GM19463 (cell line): ENCODE measurements around the gene CLDN9.

Source experiments
- ATAC-seq: cut with Tn5 transposase; IDR thresholded peaks from one replicate; pipeline ENCODE4 v1.9.1; 2021; ENCODE audit warnings: mild to moderate bottlenecking, moderate library complexity; ENCODE audit not compliant: unreplicated experiment

CLDN9 gene

DNA sequence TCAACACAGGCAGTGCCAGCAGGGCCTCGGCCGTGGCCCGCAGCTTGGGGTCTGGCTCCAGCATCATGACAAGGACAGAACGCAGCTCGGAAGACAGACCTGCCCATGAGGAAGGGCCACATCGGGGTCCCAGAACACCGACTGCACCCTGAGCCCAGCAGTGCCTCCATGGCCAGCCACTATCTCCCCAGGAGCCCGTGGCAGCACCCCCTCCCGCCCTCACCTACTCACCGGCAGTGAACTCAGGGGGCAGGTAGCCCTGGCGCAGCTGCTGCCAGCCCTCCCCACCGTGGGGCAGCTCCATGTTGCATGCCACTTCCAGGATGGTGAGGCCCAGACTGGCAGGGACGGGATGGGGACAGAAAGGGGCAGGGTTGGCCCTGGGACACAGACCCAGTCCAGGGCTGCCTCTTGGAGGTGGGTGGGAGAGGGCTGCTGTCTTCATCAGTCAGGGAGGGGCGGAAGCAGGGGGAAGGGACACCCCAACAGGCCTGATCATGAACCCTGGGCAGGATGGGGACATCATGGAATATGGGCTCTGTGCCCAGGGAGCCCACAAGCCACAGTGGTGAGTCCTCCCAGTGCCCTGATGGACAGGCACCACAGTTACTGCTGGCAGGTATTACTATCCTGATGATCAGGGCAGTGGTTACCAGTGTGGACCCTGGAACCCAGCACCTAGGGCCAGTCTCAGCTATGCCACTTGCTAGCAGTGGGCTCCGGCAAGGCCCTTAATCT is 38.2 kb upstream of the CLDN9 start:
- no peak for ATAC-seq

DNA sequence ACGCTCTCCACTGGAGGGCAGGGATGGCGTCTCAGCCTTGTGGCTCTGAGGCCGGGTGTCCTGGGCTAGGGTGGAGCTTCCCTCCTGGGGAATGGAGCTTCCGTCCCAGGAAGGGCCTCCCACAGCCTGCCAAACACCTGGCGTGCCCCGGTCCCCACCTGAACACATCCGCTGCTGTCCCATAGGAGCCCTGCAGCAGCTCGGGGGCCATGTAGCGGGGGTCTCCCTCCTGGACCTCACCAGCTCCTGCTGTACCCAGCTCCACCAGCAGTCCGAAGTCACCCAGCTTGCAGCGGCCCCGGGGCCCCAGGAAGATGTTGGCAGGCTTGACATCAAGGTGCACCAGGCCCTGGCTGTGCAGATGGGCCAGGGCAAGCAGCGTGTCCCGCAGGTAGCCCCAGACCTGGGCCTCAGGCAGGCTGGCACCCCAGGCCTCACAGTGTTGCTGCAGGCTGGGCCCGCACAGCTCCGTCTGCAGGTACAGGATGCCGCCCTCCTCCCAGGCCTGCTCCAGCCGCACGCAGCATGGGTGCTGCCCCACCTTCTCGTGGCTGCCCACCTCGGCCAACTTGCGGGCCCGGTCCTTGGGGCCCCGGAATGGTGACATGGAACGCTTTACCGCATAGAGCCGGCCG is 37.4 kb upstream of the CLDN9 start:
- ATAC-seq: no peak

DNA sequence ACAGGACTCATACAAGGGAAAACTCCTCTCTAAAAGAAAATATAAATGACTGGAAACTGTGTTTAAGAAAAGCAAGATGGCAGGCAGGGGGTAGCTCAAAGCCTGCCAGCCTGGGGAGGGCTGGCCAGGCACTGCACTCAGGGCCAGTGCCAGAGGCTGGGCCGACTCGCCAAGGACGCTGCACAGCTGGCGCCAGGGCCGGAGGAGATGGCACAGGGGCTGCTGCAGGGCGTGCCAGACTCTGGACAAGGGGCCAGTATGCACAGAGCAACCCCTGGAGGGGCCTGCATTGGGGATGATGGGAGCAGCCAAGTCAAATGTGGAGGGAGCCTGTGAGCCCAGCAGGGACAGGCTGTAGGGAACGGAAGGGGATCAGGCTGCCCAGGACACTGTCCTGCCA is 36.5 kb upstream of the CLDN9 start:
- no peak for ATAC-seq

DNA sequence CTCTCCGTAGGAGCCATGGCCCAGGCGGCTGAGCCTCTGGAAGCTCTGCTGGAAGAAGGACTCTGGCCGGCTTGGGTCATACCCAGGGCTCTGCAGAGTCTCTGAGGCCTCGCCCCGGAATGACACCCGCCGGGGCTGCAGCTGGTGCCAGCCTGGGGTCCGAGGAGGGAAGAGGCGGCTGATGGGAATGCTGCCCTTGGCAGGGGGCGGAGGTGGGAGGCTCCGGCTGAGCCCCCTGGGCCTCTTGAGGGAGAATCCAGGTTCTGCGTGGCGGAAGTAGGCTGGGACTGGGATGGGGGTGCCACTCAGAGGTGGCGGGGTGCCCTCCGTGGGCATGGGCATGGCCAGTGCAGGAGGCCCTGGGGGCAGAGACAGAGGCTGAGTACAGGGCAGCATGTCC is 36.0 kb upstream of the CLDN9 start:
- no peak for ATAC-seq

DNA sequence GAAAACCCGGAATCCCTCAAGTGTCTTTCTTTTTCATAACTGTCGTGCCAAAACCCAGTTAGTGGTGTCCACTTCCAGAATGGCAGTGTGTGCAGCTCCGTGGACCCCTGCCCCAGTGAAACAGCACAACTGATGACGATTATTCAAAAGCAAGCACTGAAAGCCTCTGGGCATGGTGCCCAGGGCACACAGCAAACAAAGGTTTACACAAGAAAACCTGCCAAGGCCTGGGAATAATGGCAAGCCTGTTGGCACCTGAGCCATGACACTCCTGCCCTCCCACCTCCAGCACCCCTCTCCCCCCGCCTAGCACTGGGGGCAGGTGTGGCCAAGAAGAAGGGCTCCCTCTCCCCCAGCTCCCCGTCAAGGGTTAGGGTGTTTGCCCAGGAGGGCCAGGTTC is 35.3 kb upstream of the CLDN9 start:
- no peak for ATAC-seq

DNA sequence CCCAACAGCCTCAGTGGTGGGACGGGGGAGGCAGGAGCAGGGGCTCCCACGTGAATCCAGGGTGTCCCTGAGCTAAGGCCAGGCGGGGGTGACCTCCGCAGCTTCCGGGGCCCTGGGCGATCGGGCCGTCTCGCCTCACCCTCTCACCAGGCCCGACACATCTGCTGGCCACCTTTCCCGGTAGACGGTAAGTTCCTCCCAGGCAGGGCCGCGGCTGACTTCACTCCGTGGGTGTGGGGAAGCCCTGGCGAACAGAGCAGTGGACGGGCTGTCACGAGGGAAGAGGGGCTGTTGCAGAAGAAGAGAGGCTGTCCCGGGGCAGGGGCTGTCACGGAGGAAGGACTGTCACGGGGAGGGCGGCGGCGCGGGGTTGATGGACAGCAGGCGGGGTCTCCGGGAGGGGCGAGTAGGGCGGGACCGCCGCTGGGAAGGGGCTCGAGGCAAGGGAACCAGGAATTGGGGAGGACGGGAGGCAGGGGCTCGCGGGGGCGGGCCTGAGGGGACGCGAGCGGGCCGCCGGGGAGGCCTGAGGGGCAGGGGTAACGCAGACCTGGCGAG is 33.0 kb upstream of the CLDN9 start:
- ATAC-seq: no peak

DNA sequence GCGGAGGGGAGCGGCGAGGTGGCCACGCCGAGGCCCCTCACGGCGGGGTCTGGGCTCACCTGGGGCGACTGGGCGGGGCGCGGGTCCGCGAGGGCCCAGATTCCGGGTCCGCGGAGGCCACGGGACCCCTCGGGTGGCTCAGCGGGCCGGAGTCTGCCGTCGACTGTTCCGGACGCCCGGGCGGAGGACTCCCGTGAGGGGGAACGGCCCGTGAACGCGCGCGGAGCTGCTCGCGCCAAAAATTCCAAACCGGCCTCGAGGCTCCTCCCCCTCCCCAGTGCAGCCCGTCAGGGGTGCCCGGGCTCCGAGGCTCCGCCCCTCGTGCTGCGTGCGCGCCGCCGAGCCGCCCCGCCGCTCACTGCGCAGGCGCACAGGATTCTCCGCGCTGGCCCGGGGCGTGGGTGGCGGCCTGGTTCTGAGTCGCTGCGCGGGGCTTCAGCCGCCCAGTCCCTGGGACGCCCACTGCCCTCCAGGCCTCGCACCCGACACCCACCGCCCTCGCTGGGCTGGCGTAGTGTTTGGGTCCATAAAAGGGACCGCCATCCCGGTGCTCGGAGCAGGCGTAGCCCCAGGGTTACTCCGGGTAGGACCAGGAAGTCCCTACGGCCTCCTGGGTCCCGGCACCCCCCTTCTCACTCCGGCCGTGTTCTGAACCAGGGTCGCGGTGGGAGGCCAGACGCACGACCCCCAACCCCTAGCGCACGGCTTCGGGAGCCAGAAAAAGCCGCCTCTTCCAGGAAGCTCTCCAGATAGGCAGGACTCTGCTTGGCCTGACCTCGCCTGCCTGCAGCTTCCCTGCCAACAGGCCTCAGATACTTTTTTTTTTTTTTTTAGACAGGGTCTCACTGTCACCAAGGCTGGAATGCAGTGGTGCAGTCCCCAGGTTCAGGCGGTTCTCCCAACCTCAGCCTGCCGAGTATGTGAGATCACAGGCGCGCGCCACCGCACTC is 32.2 kb upstream of the CLDN9 start, which contains the start of gene PKMYT1:
TSS of gene PKMYT1 (minus strand) at position 220 of the 950 bp plus-strand sequence. CDS start 789 bp downstream, outside the sequence.
- peak; percentile 72 for ATAC-seq

DNA sequence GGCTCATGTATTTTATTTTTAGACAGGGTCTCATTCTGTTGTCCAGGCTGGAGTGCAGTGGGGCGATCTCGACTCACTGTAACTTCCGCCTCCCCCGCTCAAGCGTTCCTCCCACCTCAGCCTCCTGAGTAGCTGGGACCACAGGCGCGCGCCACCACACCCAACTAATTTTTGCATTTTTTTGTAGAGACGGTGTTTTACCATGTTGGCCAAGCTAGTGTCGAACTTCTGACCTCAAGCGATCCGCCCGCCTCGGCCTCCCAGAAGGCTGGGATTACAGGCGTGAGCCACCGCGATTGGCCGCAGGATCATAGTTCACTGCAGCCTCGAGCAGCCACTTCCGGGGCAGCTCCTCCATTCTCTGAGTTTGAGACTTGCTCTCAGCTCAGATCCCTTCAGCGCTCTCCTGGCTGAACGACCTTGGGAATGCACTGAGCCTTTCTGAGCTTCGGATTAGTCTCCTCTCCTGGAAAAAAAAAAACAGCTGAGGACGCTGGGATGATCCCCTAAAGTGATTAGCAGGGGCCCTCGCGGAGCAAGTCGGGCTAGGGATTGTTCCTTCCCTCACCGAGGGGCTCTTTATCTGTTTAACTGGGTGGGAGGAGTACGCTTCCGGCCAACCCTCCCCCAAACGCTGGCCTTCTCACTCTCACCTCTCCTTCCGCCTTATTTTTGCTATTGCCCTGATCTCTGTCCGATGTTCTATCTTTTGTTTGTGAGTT is 31.4 kb upstream of the CLDN9 start:
- ATAC-seq: no peak

DNA sequence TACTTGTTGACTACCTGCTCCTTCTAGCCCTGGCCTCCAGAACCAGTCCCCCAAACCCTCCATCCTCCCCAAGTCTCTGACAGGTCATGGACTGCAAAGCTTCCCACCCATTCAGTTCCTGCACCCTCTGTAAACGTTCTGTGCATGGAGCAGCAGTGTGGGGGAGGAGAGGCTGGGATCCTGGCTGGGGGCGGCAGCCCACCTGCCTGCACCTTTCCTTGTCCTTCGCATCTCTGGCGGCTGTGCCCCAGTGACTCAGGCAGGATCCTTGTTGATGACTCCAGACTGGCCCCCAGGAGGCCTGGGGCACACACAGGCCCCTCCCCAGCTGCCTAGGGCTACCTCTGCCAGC is 30.8 kb upstream of the CLDN9 start:
- no peak for ATAC-seq

DNA sequence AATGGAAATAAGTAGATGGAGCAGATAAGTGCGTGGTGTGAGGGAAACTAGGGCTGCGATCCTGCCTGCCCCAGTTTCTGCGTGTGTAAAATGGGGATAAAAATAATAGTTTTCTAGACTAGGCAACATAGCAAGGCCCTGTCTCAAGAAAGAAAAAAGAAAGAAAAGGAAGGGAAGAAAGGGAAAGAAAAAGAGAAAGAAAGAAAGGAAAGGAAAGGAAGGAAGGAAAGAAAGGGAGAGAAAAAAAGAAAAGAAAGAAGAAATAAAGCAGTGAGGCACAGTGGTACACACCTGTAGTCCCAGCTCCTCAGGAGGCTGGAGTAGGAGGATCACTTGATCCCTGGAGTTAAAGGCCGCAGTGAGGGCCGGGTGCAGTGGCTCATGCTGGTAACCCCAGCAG is 30.3 kb upstream of the CLDN9 start:
- ATAC-seq: no peak

DNA sequence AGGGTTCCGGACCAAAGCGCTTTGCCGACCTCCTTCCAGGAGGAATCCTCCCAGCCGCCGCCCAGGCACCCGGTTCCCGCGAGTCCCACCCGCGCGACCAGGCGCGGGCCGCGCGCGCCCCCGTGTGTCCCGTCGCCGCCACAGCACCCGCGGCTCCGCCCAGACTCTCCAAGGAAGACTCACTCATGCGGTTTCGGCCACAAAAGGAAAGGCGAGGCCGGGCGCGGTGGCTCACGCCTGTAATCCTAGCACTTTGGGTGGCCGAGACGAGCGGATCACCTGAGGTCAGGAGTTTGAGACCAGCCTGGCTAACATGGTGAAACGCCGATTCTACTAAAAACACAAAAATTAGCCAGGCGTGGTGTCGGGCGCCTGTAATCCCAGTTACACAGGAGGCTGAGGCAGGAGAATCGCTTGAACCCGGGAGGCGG is 29.0 kb upstream of the CLDN9 start:
- no peak for ATAC-seq

DNA sequence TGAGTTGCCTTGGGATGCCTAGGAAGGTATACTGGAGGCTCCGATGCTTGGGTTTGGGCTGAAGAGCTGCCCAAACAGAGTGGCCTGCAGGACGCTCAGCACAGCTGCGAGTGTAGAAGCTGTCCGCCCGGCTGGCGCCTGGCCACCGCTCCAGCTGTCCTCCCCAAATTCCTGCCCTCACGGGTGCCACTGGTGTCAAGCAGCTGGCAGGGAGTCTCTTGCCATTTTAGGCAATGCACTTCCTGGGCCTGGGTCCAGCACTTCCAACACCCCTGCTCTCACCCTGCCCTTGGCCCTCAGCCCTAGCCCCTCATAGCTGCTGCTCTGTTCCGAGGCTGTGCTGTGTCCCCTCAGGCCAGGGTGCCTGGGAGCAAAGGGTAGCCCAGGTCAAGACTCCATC is 27.3 kb upstream of the CLDN9 start:
- no peak for ATAC-seq

DNA sequence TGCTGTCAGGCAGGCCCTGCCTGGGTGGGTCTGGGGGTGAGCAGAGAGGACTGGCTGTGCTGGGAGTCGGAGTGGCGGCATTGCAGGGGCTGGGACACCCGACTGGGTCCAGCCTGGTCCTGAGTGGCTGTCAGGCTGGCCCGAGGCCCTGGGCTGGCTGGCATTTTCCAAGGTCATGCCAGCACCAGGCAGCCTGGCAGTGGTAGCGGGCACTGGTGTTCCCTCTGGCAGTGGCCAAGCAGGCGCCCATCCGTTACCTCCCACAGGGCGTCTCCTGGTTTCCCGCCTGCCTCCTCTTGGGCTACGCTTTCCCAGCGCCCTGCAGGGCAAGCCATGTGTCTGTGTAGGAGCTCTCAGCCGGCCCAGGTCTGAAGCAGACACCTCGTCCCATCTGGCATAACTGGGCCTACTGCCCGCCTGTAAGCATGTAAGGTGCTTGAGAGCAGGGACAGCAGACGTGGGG is 26.8 kb upstream of the CLDN9 start:
- no peak for ATAC-seq

DNA sequence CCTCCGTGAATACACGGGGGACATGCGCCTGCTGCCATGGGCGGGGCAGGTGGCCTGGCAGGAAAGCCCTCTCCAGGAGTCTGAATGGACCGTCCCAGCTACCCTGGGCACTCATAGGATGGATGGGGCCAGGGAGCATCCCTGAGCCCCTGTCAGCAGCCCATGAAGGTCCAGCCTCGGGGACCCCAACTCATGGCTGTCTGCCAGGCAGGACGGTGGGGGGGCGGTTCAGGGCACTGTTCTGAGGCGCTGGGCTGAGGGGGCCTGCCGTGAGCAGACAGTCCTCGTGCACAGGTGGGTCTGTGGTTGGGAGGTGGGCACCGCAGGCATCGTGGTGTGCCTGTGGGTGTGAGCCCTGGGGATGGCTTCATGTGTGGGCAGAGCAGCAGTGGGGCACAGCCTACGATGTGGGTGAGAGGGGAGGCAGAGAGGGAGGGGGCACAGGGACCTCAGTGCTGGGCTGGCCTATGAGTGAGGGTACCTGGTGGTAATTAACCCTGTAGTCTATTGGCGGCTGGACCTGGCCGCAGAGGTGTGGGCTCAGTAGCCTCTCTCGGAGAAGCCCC is 26.0 kb upstream of the CLDN9 start:
- no peak for ATAC-seq

DNA sequence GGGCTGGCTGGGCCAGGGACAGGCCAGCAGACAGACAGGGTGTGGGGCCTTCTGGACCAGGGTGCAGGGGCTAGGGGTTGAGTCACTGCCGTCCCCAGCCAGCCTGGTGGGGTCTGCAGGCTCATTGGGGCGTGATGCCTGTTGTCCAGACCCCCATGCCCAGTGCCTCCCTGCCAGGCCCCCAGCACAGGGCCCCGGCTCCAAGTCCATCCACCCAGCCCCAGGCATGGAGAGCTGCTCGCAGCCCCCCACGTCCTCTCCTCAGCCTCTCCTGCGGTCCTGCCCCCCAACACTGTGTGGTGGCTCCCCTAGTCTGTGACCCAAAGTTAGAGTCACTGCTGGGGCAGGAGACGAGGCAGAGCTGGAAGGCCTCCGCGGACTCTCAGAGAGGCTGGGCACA is 25.4 kb upstream of the CLDN9 start:
- no peak for ATAC-seq

DNA sequence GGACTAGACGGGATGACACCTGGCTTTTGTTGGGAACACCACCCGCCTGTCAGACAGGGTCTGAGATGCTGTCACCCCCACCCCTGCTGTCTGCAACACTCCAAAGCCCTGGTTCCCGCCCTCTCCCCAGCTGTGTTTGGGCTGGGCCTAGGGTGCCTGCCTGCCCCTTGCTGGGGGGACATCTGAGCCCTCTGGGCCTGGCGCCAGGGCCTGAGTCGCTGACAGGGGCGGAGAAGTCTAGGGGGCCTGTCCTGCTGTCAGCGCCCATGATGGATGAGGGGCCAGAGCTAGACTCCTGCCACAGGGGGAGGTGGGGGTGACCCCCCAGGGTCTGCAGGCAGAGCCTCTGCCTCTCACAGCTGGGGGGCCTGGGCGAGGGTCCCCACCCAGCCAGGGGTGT is 24.9 kb upstream of the CLDN9 start:
- ATAC-seq: no peak

DNA sequence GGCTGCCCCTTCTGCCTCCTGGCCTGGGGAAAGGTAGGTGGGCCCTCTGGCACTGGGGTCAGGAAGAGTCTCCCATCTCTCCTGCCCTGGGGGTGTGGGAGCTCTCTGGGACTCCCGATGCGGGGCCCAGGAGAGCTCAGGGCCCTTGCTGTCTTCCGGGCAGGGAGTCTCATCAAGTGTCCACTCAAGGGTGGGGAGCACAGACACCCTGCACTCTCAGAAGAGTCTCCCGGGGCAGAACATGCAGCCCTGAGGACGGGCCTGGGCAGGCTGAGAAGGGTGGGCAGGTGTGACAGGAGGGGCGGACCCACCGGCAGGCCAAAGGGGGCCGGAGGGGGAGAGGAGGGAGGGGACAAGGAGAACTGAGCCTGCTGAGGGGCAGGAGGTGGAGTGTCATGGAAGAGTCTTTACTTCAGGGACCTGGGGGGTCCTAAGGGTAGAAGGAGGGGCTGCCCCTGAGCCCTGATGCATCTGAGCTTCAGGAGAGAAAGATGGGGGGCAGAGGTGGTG is 24.1 kb upstream of the CLDN9 start:
- ATAC-seq: no peak

DNA sequence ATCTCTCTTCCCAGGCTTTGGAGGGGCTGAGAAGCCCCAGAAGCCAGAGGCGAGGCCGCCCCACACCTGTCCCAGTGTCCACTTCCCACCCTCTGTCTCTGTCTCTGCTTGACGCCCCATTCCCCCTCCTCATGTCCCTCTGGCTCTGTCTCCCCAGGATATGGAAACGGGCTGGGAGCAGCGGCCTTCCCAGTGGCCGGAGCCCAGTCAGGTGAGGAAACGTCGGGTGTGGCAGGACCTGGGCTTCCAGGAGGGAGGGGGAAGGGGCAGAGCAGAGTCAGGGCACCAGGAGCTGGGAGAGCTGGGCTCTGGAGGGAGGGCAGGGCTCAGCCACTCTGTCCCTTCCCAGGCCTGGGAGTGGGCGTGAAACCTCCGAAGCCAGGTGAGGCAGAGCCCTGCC is 21.8 kb upstream of the CLDN9 start:
- no peak for ATAC-seq

DNA sequence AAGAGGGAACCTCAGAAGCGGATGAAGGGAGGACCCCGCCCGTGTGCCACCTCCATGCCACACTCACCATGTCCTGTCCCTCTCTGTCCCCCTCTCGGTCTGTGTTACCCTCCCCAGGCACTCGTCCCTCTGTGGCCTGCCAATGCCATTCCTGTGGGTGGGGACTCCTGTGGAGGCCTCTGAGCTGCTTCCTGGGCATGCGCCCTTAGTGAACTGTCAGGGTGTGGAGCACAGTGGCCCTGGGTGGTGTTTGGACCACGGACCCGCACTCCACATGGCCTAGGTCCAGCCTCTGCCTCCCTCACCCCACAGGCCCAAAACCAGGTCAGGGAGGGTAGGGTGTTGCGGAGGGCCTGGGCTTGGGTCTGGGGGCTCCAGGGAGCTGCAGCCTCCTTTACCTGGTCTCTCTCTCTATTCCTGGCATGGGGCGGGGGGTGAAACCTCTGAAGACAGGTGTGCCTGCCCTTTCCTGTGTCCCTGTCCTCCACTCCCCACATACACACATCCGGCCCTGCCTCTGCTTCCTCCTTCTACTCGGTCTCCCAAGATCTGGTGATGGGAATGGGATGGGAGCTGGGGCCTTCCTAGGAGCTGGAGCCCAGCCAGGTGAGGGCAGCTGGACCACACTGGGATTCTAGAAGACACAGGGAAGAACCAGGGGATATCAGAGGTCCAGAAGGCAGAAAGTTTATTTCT is 21.0 kb upstream of the CLDN9 start:
- ATAC-seq: no peak
